ENCODE results near the gene CALHM3.
"Not testable (repeated sequence)": the region's sequence is repeated elsewhere in the genome, so short reads cannot be mapped to it uniquely, and the experiment has no call there.

The CALHM3 gene

GRCh38 chr10:103504181-103504783, 25.2 kb upstream of the CALHM3 start:
- Histone ChIP-seq H3K27ac (no peak overlapping the region), H3K4me3 (no peak overlapping the region), H3K36me3 (ENCODE audit: insufficient read depth, low read length) (no peaks in the 10 kb centered on the region), H3K9ac (ENCODE audit: insufficient read length) (no peak overlapping the region), H3K9me3 (ENCODE audit: low read depth, low read length) (no peaks in the 10 kb centered on the region)
- DNase-seq (ENCODE audit: low read depth, low spot score) = no peak
- no peak for TF ChIP-seq POLR2AphosphoS5 (IDR thresholded peaks at IDR 0.05; ENCODE audit: borderline replicate concordance, low read depth, low read length)

- H3K9ac ChIP-seq (ENCODE audit: insufficient read length); H3K9me3 ChIP-seq (ENCODE audit: low read depth, low read length); H3K36me3 ChIP-seq (ENCODE audit: insufficient read depth, low read length); H3K27ac ChIP-seq; DNase-seq (ENCODE audit: low read depth, low spot score); H3K4me3 ChIP-seq: not testable (repeated sequence)
Observed at GRCh38 chr10:103503777-103504176, 24.7 kb upstream of the CALHM3 start.

GRCh38 chr10:103502849-103503660, 24.0 kb upstream of the CALHM3 start:
- Histone ChIP-seq H3K4me3 (no peak overlapping the region), H3K9ac (ENCODE audit: insufficient read length) (no peak overlapping the region), H3K36me3 (ENCODE audit: insufficient read depth, low read length) (no peaks in the 10 kb centered on the region), H3K9me3 (ENCODE audit: low read depth, low read length) (no peaks in the 10 kb centered on the region), H3K27ac (no peak overlapping the region)
- no peak for DNase-seq (ENCODE audit: low read depth, low spot score)
- no peak for TF ChIP-seq EZH2 (IDR thresholded peaks at IDR 0.05)
- TF ChIP-seq FOXP2 (optimal IDR thresholded peaks at IDR 0.05; ENCODE audit: control extremely low read depth, extremely low read length, insufficient read depth) = no peak
- no peak for TF ChIP-seq POLR2AphosphoS5 (IDR thresholded peaks at IDR 0.05; ENCODE audit: borderline replicate concordance, low read depth, low read length)

- Histone ChIP-seq H3K27ac (no peak overlapping the region), H3K9me3 (ENCODE audit: low read depth, low read length) (no peaks in the 10 kb centered on the region), H3K36me3 (ENCODE audit: insufficient read depth, low read length) (no peaks in the 10 kb centered on the region), H3K9ac (ENCODE audit: insufficient read length) (no peak overlapping the region), H3K4me3 (no peak overlapping the region)
- TF ChIP-seq POLR2AphosphoS5 (IDR thresholded peaks at IDR 0.05; ENCODE audit: borderline replicate concordance, low read depth, low read length) (no peak), EZH2 (IDR thresholded peaks at IDR 0.05) (no peak), FOXP2 (optimal IDR thresholded peaks at IDR 0.05; ENCODE audit: control extremely low read depth, extremely low read length, insufficient read depth) (no peak)
- DNase-seq (ENCODE audit: low read depth, low spot score) = no peak
Observed at GRCh38 chr10:103501186-103501585, 22.1 kb upstream of the CALHM3 start.

GRCh38 chr10:103500481-103500880, 21.4 kb upstream of the CALHM3 start:
- H3K4me3 ChIP-seq = no peak overlapping the region
- H3K9me3 ChIP-seq (ENCODE audit: low read depth, low read length) = no peaks in the 10 kb centered on the region
- H3K36me3 ChIP-seq (ENCODE audit: insufficient read depth, low read length) = no peaks in the 10 kb centered on the region
- TF ChIP-seq EZH2 (IDR thresholded peaks at IDR 0.05) (no peak), FOXP2 (optimal IDR thresholded peaks at IDR 0.05; ENCODE audit: control extremely low read depth, extremely low read length, insufficient read depth) (no peak), POLR2AphosphoS5 (IDR thresholded peaks at IDR 0.05; ENCODE audit: borderline replicate concordance, low read depth, low read length) (no peak)
- no peak overlapping the region for H3K9ac ChIP-seq (ENCODE audit: insufficient read length)
- H3K27ac ChIP-seq = no peak overlapping the region
- no peak for DNase-seq (ENCODE audit: low read depth, low spot score)

GRCh38 chr10:103499881-103500280, 20.8 kb upstream of the CALHM3 start:
- no peak for DNase-seq (ENCODE audit: low read depth, low spot score)

GRCh38 chr10:103498936-103499638, 20.0 kb upstream of the CALHM3 start:
- TF ChIP-seq POLR2AphosphoS5 (IDR thresholded peaks at IDR 0.05; ENCODE audit: borderline replicate concordance, low read depth, low read length) (no peak), FOXP2 (optimal IDR thresholded peaks at IDR 0.05; ENCODE audit: control extremely low read depth, extremely low read length, insufficient read depth) (no peak), EZH2 (IDR thresholded peaks at IDR 0.05) (no peak)
- no peak overlapping the region for H3K27ac ChIP-seq

More at GRCh38 chr10:103499881-103500280, 20.8 kb upstream of the CALHM3 start:
- Histone ChIP-seq H3K27ac (no peak overlapping the region), H3K9me3 (ENCODE audit: low read depth, low read length) (no peaks in the 10 kb centered on the region), H3K9ac (ENCODE audit: insufficient read length) (no peak overlapping the region), H3K4me3 (no peak overlapping the region), H3K36me3 (ENCODE audit: insufficient read depth, low read length) (no peaks in the 10 kb centered on the region)
- TF ChIP-seq POLR2AphosphoS5 (IDR thresholded peaks at IDR 0.05; ENCODE audit: borderline replicate concordance, low read depth, low read length) (no peak), FOXP2 (optimal IDR thresholded peaks at IDR 0.05; ENCODE audit: control extremely low read depth, extremely low read length, insufficient read depth) (no peak), EZH2 (IDR thresholded peaks at IDR 0.05) (no peak)

GRCh38 chr10:103497161-103497915, 18.3 kb upstream of the CALHM3 start:
- H3K9me3 ChIP-seq (ENCODE audit: low read depth, low read length) = no peaks in the 10 kb centered on the region
- no peak for DNase-seq (ENCODE audit: low read depth, low spot score)
- H3K27ac ChIP-seq = no peak overlapping the region
- no peaks in the 10 kb centered on the region for H3K36me3 ChIP-seq (ENCODE audit: insufficient read depth, low read length)
- TF ChIP-seq EZH2 (IDR thresholded peaks at IDR 0.05) (no peak), POLR2AphosphoS5 (IDR thresholded peaks at IDR 0.05; ENCODE audit: borderline replicate concordance, low read depth, low read length) (no peak), FOXP2 (optimal IDR thresholded peaks at IDR 0.05; ENCODE audit: control extremely low read depth, extremely low read length, insufficient read depth) (no peak)
- H3K9ac ChIP-seq (ENCODE audit: insufficient read length) = no peak overlapping the region
- H3K4me3 ChIP-seq = no peak overlapping the region

More at GRCh38 chr10:103498936-103499638, 20.0 kb upstream of the CALHM3 start:
- DNase-seq (ENCODE audit: low read depth, low spot score) = no peak
- H3K9me3 ChIP-seq (ENCODE audit: low read depth, low read length) = no peaks in the 10 kb centered on the region
- no peak overlapping the region for H3K4me3 ChIP-seq
- H3K9ac ChIP-seq (ENCODE audit: insufficient read length) = no peak overlapping the region
- no peaks in the 10 kb centered on the region for H3K36me3 ChIP-seq (ENCODE audit: insufficient read depth, low read length)
